Adrenal gland (tissue), 12 donors: ENCODE measurements around the gene ITCH. TPM values are rescaled to one million over a fixed set of nuclear protein-coding genes. Genes with fewer than 3 reads are reported as not detected.
A peak's percentile ranks its signal among the peaks of the same experiment; 100 is the strongest.

ENCODE experiments used
- DNase-seq, 7 donors: peaks; one replicate each; pipeline ENCODE4 v3.0.0-alpha.2; 2019 to 2020
- H3K27ac ChIP-seq, 5 donors: fragments of 200-600 bp; sonication (generic) in 4 of 5; 1 replicate in 3 of 5; 2 replicates in 2 of 5; pipeline versions ENCODE4 v1.5.1 to v1.8.0; 2016 to 2020; ENCODE audit warnings: mild to moderate bottlenecking in 1 of 5
- H3K27me3 ChIP-seq: fragments of 200-600 bp; 2 replicates; pipeline ENCODE4 v1.8.0; 2021
- H3K36me3 ChIP-seq, 2 donors: fragments of 200-600 bp; replicated peaks in 1 of 2; 1 replicate in 1 of 2; 2 replicates in 1 of 2; pipeline versions ENCODE4 v1.5.1 to v1.8.0; 2018 to 2022
- H3K4me1 ChIP-seq, 2 donors: fragments of 200-600 bp; replicated peaks in 1 of 2; 1 replicate in 1 of 2; 2 replicates in 1 of 2; pipeline versions ENCODE4 v1.5.1 to v1.8.0; 2018 to 2021
- H3K4me3 ChIP-seq, 4 donors: fragments of 200-600 bp; sonication (generic) in 3 of 4; one replicate each; pipeline ENCODE4 v1.5.1; 2016 to 2018
- H3K9me3 ChIP-seq, 3 donors: fragments of 200-600 bp; sonication (generic) in 1 of 3; replicated peaks in 1 of 3; 1 replicate in 2 of 3; 2 replicates in 1 of 3; pipeline versions ENCODE4 v1.5.1 to v1.8.0; 2016 to 2021
- CTCF ChIP-seq, 6 experiments: fragments of 450-650 bp in 4 of 6; fragments of 200-600 bp in 2 of 6; sonication (generic) in 1 of 6; IDR thresholded peaks; 1 replicate in 5 of 6; 2 replicates in 1 of 6; pipeline versions ENCODE4 v1.5.1 to v1.8.0; 2016 to 2021; ENCODE audit warnings: antibody characterized with exemption in 6 of 6, mild to moderate bottlenecking in 2 of 6, moderate library complexity in 1 of 6
- POLR2A ChIP-seq, 2 donors: fragments of 450-650 bp; IDR thresholded peaks; one replicate each; pipeline ENCODE4 v1.6.1; 2017; ENCODE audit warnings: antibody characterized with exemption in 2 of 2, mild to moderate bottlenecking in 2 of 2, moderate library complexity in 1 of 2
- WGBS, 4 donors: extraction: QIAGEN DNeasy Blood & Tissue Kit in 2 of 4; methylation state at CpG; one replicate each; pipeline versions ENCODE4 v1.1.5 to v1.1.7; 2013 to 2017; 5-methylcytosine and 5-hydroxymethylcytosine counted together
- intact Hi-C, 2 donors: fragments of 100-400 bp; cut with DNase I; formaldehyde crosslinking; loops; one replicate each; pipeline versions ENCODE4 v1.14.1 to v1.15.0; 2022 to 2023
- polyA plus RNA-seq, 3 donors: library from polyadenylated mRNA; stranded (reverse); fragments of 200-250 nt in 2 of 3; fragments of 350-450 nt in 1 of 3; fragmentation: Illumina TruSeq in 1 of 3; extraction: RNeasy Lipid Tissue Mini Kit (QIAGEN cat#74804) in 1 of 3; gene quantifications; one replicate each; pipeline ENCODE4 v1.2.3, GENCODE V29; 2013 to 2014
- total RNA-seq, 9 donors: library from RNA; depleted of rRNA in 4 of 9; stranded (reverse); fragments of >200 nt in 4 of 9; fragments of 120-200 nt in 1 of 9; fragmentation: NEBNext Ultra II Directional in 1 of 9; extraction: Animal tissue kit (Norgen Biotek cat#: 25700) in 1 of 9; gene quantifications; one replicate each; pipeline versions ENCODE4 v1.1.0 to v1.2.4, GENCODE V29; 2013 to 2023
- donor health status: healthy with polysubstance abuse.
- donor health status: Bipolar disorder and iron deficiency.
- donor health status: DM: yes; HTN: yes; CAD: no.
- donor health status: DM: no; HTN: no; CAD: no.
- donor health status: DM: no; HTN: no; CAD: no.
- donor health status: DM: yes; HTN: yes; CAD: no.

The ITCH gene
- total and polyA plus RNA-seq, 12 donors = 5.8 to 67.6 (median 52.7) TPM

GRCh38 chr20:34369265-34369664 is 6.2 kb downstream of the ITCH start:
- TF ChIP-seq CTCF (IDR thresholded peaks at IDR 0.05) = no peak
- TF ChIP-seq POLR2A (IDR thresholded peaks at IDR 0.05) = no peak
- peaks cover 0 to 28% of the 10 kb centered on the region in 2 donors for H3K36me3 ChIP-seq

DNA sequence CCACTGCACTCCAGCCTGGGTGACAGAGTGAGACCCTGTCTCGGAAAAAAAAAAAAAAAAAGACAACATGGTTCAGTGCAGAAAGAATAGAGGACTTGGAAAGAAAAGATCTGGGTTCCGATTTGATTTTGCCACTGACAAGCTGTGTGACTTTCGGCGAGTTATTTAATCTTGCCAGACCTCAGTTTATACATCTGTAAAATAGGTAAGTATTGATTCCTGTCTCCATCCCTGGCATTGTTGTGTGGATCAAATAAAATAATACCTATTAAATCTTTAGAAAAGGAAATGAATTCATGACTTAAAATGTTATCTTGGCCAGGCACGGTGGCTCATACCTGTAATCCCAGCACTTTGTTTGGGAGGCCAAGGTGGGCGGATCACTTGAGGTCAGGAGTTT is 7.0 kb downstream of the ITCH start:
- no peaks in the 10 kb centered on the region for H3K9me3 ChIP-seq
- DNase-seq = no peak
- H3K4me1 ChIP-seq = peaks cover 14 to 42% of the 10 kb centered on the region in 2 donors
- H3K27ac ChIP-seq = no peak overlapping the region
- no peaks in the 10 kb centered on the region for H3K27me3 ChIP-seq
- TF ChIP-seq POLR2A (IDR thresholded peaks at IDR 0.05) (no peak), CTCF (IDR thresholded peaks at IDR 0.05) (no peak)
- WGBS, 4 donors = 90 to 97% (median 95%) methylated on average over 6 of the region's 6 CpGs
- no peak overlapping the region for H3K4me3 ChIP-seq
- intact Hi-C loops = no loop called here
- H3K36me3 ChIP-seq = peaks cover 0 to 32% of the 10 kb centered on the region in 2 donors

More at GRCh38 chr20:34369265-34369664, 6.2 kb downstream of the ITCH start:
- WGBS, 4 donors = 60 to 80% (median 74%) methylated on average over 3 of the region's 3 CpGs
- H3K27me3 ChIP-seq = no peaks in the 10 kb centered on the region
- no peak for DNase-seq
- peak overlapping the region in 3 of 5 donors; percentile 36 to 65 (median 53) for H3K27ac ChIP-seq
- H3K4me1 ChIP-seq = peaks cover 14 to 50% of the 10 kb centered on the region in 2 donors
- no peak overlapping the region for H3K4me3 ChIP-seq
- intact Hi-C loops = no loop called here
- H3K9me3 ChIP-seq = no peaks in the 10 kb centered on the region

- H3K4me1 ChIP-seq = peaks cover 14 to 30% of the 10 kb centered on the region in 2 donors
- H3K9me3 ChIP-seq = no peaks in the 10 kb centered on the region
- intact Hi-C loops = no loop called here
- H3K4me3 ChIP-seq = no peak overlapping the region
- no peaks in the 10 kb centered on the region for H3K27me3 ChIP-seq
- WGBS, 4 donors = 70 to 96% (median 83%) methylated on average over 4 of the region's 4 CpGs
- TF ChIP-seq POLR2A (IDR thresholded peaks at IDR 0.05) = no peak
- no peak overlapping the region for H3K27ac ChIP-seq
- no peak for DNase-seq
- H3K36me3 ChIP-seq = peaks cover 0 to 32% of the 10 kb centered on the region in 2 donors
Measured at GRCh38 chr20:34373445-34373844, 10.4 kb downstream of the ITCH start.

- no peaks in the 10 kb centered on the region for H3K27me3 ChIP-seq
- H3K27ac ChIP-seq = no peak overlapping the region
- peaks cover 12 to 31% of the 10 kb centered on the region in 2 donors for H3K4me1 ChIP-seq
- WGBS, 4 donors = 20 to 31% (median 28%) methylated on average over 1 of the region's 1 CpG
- TF ChIP-seq POLR2A (IDR thresholded peaks at IDR 0.05) = no peak
- TF ChIP-seq CTCF (IDR thresholded peaks at IDR 0.05) = no peak
- H3K36me3 ChIP-seq = peaks cover 0 to 30% of the 10 kb centered on the region in 2 donors
- DNase-seq = no peak
- intact Hi-C loops = no loop called here
- H3K4me3 ChIP-seq = no peak overlapping the region
- no peaks in the 10 kb centered on the region for H3K9me3 ChIP-seq
Measured at GRCh38 chr20:34374209-34374760, 11.2 kb downstream of the ITCH start.

GRCh38 chr20:34375977-34376430 is 12.9 kb downstream of the ITCH start:
- WGBS, 4 donors = 63 to 77% (median 75%) methylated on average over 5 of the region's 5 CpGs
- no peaks in the 10 kb centered on the region for H3K9me3 ChIP-seq
- no peaks in the 10 kb centered on the region for H3K27me3 ChIP-seq
- no peak overlapping the region for H3K27ac ChIP-seq
- peaks cover 12 to 33% of the 10 kb centered on the region in 2 donors for H3K4me1 ChIP-seq
- DNase-seq = no peak
- H3K4me3 ChIP-seq = no peak overlapping the region
- no peak for TF ChIP-seq POLR2A (IDR thresholded peaks at IDR 0.05)
- TF ChIP-seq CTCF (IDR thresholded peaks at IDR 0.05) = no peak
- intact Hi-C loops = no loop called here
- H3K36me3 ChIP-seq = peaks cover 0 to 16% of the 10 kb centered on the region in 2 donors
